GM21515 (cell line): ENCODE measurements around the gene TNNI2.

Experiments
- ATAC-seq: cut with Tn5 transposase; IDR thresholded peaks from one replicate; pipeline ENCODE4 v1.9.1; 2021; ENCODE audit not compliant: unreplicated experiment

The TNNI2 gene

GRCh38 chr11:1832211-1832919, 6.4 kb upstream of the TNNI2 start:
- no peak for ATAC-seq

- no peak for ATAC-seq
Observed at GRCh38 chr11:1832920-1833295, 5.9 kb upstream of the TNNI2 start.

GRCh38 chr11:1834062-1834610, 4.6 kb upstream of the TNNI2 start:
- ATAC-seq: no peak

GRCh38 chr11:1834779-1835670, 3.8 kb upstream of the TNNI2 start, which contains the start of gene SYT8:
Gene SYT8, plus strand, starts transcription at chr11:1834990. Its CDS starts 116 bp downstream, at chr11:1835106.
- no peak for ATAC-seq

GRCh38 chr11:1835671-1836010, 3.1 kb upstream of the TNNI2 start:
- ATAC-seq: no peak

GRCh38 chr11:1836011-1836945, 2.5 kb upstream of the TNNI2 start:
- no peak for ATAC-seq

- ATAC-seq: peak; percentile 58
Observed at GRCh38 chr11:1837171-1838076, 1.4 kb upstream of the TNNI2 start.

GRCh38 chr11:1838077-1838425, 730 bp upstream of the TNNI2 start:
- ATAC-seq: no peak

GRCh38 chr11:1839204-1839923, 583 bp downstream of the TNNI2 start:
- no peak for ATAC-seq

- no peak for ATAC-seq
Observed at GRCh38 chr11:1839924-1840779, 1.4 kb downstream of the TNNI2 start.

GRCh38 chr11:1840780-1841480, 2.1 kb downstream of the TNNI2 start:
- ATAC-seq: no peak

GRCh38 chr11:1841511-1842148, 2.8 kb downstream of the TNNI2 start:
- no peak for ATAC-seq

- no peak for ATAC-seq
Observed at GRCh38 chr11:1842149-1843097, 3.6 kb downstream of the TNNI2 start.

GRCh38 chr11:1843098-1843473, 4.3 kb downstream of the TNNI2 start:
- ATAC-seq: no peak

- no peak for ATAC-seq
Observed at GRCh38 chr11:1843796-1844195, 5.0 kb downstream of the TNNI2 start.
